Gastrocnemius medialis (tissue), 4 donors: ENCODE results near the gene TIMD4.

Experiments
- CTCF ChIP-seq, 5 experiments: fragments of 450-650 bp in 3 of 5; fragments of 200-600 bp in 2 of 5; sonication (generic) in 2 of 5; IDR thresholded peaks in 4 of 5; conservative IDR thresholded peaks in 1 of 5; 1 replicate in 4 of 5; 2 replicates in 1 of 5; pipeline ENCODE4 v1.5.1; 2016 to 2019; ENCODE audit warnings: antibody characterized with exemption in 5 of 5, mild to moderate bottlenecking in 3 of 5, moderate library complexity in 3 of 5
- POLR2A ChIP-seq, 2 donors: fragments of 450-650 bp; IDR thresholded peaks; one replicate each; pipeline ENCODE4 v1.6.1; 2017; ENCODE audit warnings: antibody characterized with exemption in 2 of 2, mild to moderate bottlenecking in 2 of 2, moderate library complexity in 2 of 2

DNA sequence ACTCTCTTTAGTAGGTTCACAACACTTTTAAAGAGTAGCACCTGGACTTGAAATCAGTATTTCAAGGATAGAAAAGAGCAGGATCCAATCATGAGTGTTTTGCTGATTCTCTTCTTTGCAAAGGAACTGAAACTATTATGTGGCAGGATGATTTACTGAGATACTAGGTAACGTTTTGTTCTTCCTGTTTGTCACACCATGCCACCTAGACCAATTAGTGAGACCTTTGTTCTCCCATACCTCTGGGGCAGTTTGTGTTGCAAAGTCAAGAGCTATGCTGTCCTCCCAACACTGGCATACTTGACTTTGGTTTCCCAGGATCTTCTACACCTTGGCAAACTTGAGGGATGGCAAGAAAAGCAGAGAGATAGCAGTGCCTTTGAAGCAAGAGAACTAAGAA is 69.5 kb downstream of the TIMD4 start:
- no peak for TF ChIP-seq CTCF (IDR thresholded peaks at IDR 0.05 in 4 of 5, conservative IDR thresholded peaks at IDR 0.05 in 1 of 5)
- no peak for TF ChIP-seq POLR2A (IDR thresholded peaks at IDR 0.05)
